Measurements from ENCODE around the gene BCAT1.
"Not testable (repeated sequence)": the region's sequence is repeated elsewhere in the genome, so short reads cannot be mapped to it uniquely, and the experiment has no call there.

The BCAT1 gene

GRCh38 chr12:24860546-24860945 is 88.4 kb downstream of the BCAT1 start:
- in situ Hi-C loops (cut with MboI; ENCODE audit: low sequenced_read_pairs): no loop called here

- in situ Hi-C loops (cut with MboI; ENCODE audit: low sequenced_read_pairs): no loop called here
Observed at GRCh38 chr12:24856541-24856940, 92.4 kb downstream of the BCAT1 start.

GRCh38 chr12:24854908-24855307 is 94.0 kb downstream of the BCAT1 start:
- in situ Hi-C loops (cut with MboI; ENCODE audit: low sequenced_read_pairs): no loop called here

- in situ Hi-C loops (cut with MboI; ENCODE audit: low sequenced_read_pairs): no loop called here
Observed at GRCh38 chr12:24854017-24854416, 94.9 kb downstream of the BCAT1 start.

- in situ Hi-C loops (cut with MboI; ENCODE audit: low sequenced_read_pairs): no loop called here
Observed at GRCh38 chr12:24853588-24853987, 95.3 kb downstream of the BCAT1 start.

- in situ Hi-C loops (cut with MboI; ENCODE audit: low sequenced_read_pairs): no loop called here
Observed at GRCh38 chr12:24853094-24853493, 95.8 kb downstream of the BCAT1 start.

- in situ Hi-C loops (cut with MboI; ENCODE audit: low sequenced_read_pairs): no loop called here
Observed at GRCh38 chr12:24852420-24852819, 96.5 kb downstream of the BCAT1 start.

- in situ Hi-C loops (cut with MboI; ENCODE audit: low sequenced_read_pairs): not testable (repeated sequence)
Observed at GRCh38 chr12:24851883-24852282, 97.0 kb downstream of the BCAT1 start.

GRCh38 chr12:24851341-24851740 is 97.6 kb downstream of the BCAT1 start:
- in situ Hi-C loops (cut with MboI; ENCODE audit: low sequenced_read_pairs): no loop called here

- in situ Hi-C loops (cut with MboI; ENCODE audit: low sequenced_read_pairs): no loop called here
Observed at GRCh38 chr12:24850496-24850895, 98.4 kb downstream of the BCAT1 start.

GRCh38 chr12:24848941-24849477 is 99.9 kb downstream of the BCAT1 start:
- in situ Hi-C loops (cut with MboI; ENCODE audit: low sequenced_read_pairs): no loop called here

- in situ Hi-C loops (cut with MboI; ENCODE audit: low sequenced_read_pairs): no loop called here
Observed at GRCh38 chr12:24846689-24847088, 102.2 kb downstream of the BCAT1 start.

- in situ Hi-C loops (cut with MboI; ENCODE audit: low sequenced_read_pairs): no loop called here
Observed at GRCh38 chr12:24845615-24846014, 103.3 kb downstream of the BCAT1 start.

GRCh38 chr12:24840046-24840800 is 108.7 kb downstream of the BCAT1 start:
- in situ Hi-C loops (cut with MboI; ENCODE audit: low sequenced_read_pairs): no loop called here

GRCh38 chr12:24839268-24839791 is 109.6 kb downstream of the BCAT1 start:
- in situ Hi-C loops (cut with MboI; ENCODE audit: low sequenced_read_pairs): no loop called here

- in situ Hi-C loops (cut with MboI; ENCODE audit: low sequenced_read_pairs): no loop called here
Observed at GRCh38 chr12:24838531-24838950, 110.4 kb downstream of the BCAT1 start.

GRCh38 chr12:24835377-24835776 is 113.5 kb downstream of the BCAT1 start:
- in situ Hi-C loops (cut with MboI; ENCODE audit: low sequenced_read_pairs): no loop called here

- in situ Hi-C loops (cut with MboI; ENCODE audit: low sequenced_read_pairs): no loop called here
Observed at GRCh38 chr12:24833513-24833912, 115.4 kb downstream of the BCAT1 start.

- in situ Hi-C loops (cut with MboI; ENCODE audit: low sequenced_read_pairs): no loop called here
Observed at GRCh38 chr12:24823808-24824515, 124.9 kb downstream of the BCAT1 start.

- in situ Hi-C loops (cut with MboI; ENCODE audit: low sequenced_read_pairs): no loop called here
Observed at GRCh38 chr12:24822121-24822899, 126.6 kb downstream of the BCAT1 start.

- in situ Hi-C loops (cut with MboI; ENCODE audit: low sequenced_read_pairs): no loop called here
Observed at GRCh38 chr12:24821691-24822090, 127.2 kb downstream of the BCAT1 start.
